DMS79 (cell line): Measurements from ENCODE around the gene SRCAP.
"Not testable (repeated sequence)": the region's sequence is repeated elsewhere in the genome, so short reads cannot be mapped to it uniquely, and the experiment has no call there.

Source experiments
- DNase-seq: peaks from one replicate; lab custom pipeline; 2025; lab: John Stamatoyannopoulos, UW

The SRCAP gene

GRCh38 chr16:30699615-30700099 lies 686 bp downstream of the SRCAP start:
- DNase-seq, result no peak

GRCh38 chr16:30700491-30700890 lies 1.5 kb downstream of the SRCAP start:
- DNase-seq, result no peak

- DNase-seq, result no peak
Measured at GRCh38 chr16:30700971-30701370, 2.0 kb downstream of the SRCAP start.

DNA sequence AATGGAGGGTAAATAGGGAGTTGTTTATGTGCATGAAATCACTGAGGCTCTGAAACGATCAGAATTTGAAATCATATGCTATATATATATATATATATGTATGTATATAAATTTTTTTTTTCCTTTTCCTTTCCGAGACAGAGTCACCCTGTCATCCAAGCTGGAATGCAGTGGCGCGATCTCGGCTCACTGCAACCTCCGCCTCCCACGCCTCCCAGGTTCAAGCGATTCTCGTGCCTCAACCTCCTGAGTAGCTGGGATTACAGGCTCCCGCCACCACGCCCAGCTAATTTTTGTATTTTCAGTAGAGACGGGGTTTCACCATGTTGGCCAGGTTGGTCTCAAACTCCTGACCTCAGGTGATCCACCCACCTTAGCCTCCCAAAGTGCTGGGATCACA lies 4.1 kb downstream of the SRCAP start:
- not testable (repeated sequence) for DNase-seq

GRCh38 chr16:30703971-30704370 lies 5.0 kb downstream of the SRCAP start:
- DNase-seq, result no peak

- DNase-seq, result no peak
Measured at GRCh38 chr16:30706046-30706445, 7.1 kb downstream of the SRCAP start.

GRCh38 chr16:30710971-30711370 lies 12.0 kb downstream of the SRCAP start:
- no peak for DNase-seq

- no peak for DNase-seq
Measured at GRCh38 chr16:30711712-30712111, 12.7 kb downstream of the SRCAP start.

GRCh38 chr16:30715750-30716445 lies 16.9 kb downstream of the SRCAP start:
- DNase-seq, result no peak

DNA sequence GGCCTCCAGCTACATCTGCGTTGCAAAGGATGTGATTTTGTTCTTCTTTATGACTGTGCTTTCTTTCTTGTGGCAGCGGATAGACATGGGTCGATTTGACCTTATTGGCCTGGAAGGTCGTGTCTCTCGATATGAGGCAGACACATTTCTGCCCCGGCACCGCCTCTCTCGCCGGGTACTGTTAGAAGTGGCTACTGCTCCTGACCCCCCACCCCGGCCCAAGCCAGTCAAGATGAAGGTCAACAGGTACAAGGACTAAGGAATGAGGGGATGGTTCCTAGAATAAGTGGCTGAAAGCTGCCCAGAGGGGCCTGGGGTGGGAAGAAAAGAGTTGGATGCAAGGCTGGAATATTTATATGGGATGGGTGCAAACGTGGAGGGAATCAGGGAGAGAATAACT lies 21.1 kb downstream of the SRCAP start:
- DNase-seq, result no peak

DNA sequence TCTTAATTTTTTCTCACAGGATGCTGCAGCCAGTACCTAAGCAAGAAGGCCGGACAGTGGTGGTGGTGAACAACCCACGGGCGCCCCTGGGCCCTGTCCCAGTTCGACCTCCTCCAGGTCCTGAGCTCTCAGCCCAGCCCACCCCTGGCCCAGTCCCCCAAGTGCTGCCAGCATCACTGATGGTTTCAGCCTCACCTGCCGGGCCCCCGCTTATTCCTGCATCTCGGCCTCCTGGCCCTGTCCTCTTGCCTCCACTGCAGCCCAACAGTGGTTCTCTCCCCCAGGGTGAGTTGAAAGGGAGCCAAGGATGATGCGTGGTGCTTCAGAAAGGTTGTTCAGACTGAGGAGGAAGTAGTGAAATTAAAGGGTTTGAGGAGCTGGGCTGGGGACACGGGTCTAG lies 21.7 kb downstream of the SRCAP start:
- no peak for DNase-seq

GRCh38 chr16:30721167-30721566 lies 22.2 kb downstream of the SRCAP start:
- DNase-seq, result no peak

GRCh38 chr16:30721606-30722005 lies 22.6 kb downstream of the SRCAP start:
- no peak for DNase-seq

DNA sequence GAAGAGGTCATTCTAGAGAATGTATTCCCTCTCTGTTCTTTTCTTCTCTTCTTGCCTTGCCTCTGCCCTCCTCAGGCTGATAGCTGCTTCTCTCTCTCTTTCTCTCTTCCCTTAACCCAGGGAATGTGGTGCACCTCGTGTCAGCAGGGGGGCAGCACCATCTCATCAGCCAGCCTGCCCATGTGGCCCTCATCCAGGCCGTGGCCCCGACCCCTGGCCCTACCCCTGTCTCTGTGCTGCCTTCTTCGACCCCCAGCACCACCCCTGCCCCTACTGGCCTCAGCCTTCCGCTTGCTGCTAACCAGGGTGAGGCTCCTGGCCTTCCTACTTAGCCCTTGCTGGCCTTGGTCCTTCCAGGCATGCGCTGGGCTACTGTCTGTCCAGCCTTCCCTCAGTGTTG lies 23.5 kb downstream of the SRCAP start:
- DNase-seq, result no peak

GRCh38 chr16:30722916-30723315 lies 23.9 kb downstream of the SRCAP start:
- no peak for DNase-seq

DNA sequence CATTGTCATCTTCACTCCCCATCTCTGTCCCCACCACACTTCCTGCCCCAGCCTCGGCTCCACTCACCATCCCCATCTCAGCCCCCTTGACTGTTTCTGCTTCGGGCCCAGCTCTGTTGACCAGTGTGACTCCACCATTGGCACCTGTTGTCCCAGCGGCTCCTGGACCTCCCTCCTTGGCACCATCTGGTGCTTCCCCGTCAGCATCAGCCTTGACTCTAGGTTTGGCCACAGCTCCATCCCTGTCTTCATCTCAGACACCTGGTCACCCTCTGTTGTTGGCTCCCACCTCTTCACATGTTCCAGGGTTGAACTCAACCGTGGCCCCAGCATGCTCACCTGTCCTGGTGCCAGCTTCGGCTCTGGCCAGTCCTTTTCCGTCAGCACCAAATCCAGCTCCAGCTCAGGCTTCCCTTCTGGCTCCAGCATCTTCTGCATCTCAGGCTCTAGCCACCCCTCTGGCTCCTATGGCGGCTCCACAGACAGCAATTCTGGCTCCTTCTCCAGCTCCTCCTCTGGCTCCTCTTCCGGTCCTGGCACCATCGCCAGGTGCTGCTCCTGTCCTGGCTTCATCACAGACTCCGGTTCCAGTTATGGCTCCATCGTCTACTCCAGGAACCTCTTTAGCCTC lies 24.9 kb downstream of the SRCAP start:
- no peak for DNase-seq

DNA sequence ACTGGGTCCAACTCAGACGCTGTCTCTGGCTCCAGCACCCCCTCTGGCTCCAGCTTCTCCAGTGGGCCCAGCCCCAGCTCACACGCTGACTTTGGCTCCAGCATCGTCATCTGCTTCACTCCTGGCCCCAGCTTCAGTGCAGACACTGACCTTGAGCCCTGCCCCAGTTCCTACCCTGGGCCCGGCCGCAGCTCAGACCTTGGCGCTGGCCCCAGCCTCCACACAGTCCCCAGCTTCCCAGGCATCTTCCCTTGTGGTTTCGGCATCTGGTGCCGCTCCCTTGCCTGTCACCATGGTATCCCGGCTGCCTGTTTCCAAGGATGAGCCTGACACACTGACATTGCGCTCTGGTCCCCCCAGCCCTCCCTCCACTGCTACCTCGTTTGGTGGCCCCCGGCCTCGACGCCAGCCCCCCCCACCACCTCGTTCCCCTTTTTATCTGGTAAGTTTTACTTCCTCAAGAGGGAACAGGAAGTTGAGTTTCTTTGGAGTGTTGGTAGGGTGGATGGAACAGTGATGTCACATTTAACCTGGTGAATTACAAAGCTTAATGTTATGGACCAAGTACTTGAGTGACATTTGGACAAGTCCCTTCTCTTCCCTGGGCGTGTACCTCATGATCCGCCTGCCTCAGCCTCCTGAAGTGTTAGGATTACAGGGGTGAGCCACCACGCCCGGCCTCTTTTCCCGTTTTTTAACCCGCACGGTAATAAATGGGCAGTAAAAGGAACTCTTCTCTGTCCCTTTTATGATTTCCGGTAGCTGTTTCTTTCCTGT lies 25.9 kb downstream of the SRCAP start:
- no peak for DNase-seq

GRCh38 chr16:30725418-30725792 lies 26.4 kb downstream of the SRCAP start:
- no peak for DNase-seq

DNA sequence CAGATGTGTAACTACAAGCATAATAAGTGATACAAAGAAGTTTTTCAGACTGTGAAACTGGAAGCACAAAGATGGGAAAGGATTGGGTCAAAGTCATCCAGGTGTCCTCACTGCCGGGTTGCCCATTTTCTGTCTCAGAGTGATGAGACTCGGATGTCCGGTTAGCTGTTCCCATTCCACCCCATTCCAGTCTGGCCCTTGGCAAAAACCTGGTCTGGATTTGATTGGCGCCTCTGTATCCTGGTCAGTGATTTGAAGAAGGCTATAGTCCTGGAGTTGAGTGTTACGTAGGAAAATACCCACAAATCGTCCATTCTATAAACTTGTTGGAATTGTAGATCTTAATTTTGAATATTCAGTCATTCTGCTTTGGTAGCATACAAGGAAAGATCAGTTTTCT lies 29.4 kb downstream of the SRCAP start:
- DNase-seq, result no peak

GRCh38 chr16:30728899-30729672 lies 30.1 kb downstream of the SRCAP start:
- no peak for DNase-seq

DNA sequence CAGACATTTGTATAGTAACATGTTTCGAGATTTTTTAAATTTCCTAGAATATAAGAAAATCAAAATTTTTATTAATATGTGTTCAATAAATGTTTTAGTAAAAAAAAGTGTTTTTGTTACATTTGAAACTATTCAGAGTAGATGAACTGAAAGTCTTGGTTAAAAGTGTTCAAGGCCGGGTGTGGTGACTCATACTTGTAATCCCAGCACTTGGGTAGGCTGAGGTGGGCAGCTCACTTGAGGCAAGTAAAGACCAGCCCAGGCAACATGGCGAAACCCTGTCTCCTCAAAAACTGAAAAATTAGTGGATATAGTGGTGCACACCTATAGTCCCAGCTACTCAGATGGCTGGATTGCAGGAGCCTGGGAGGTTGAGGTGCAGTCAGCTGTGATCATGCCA lies 32.4 kb downstream of the SRCAP start:
- no peak for DNase-seq
